CD4-positive, alpha-beta T cell treated with Interleukin-4 for 4 hours (primary cell): ENCODE measurements around the gene THRA.

Source experiments
- DNase-seq: peaks from one replicate; pipeline ENCODE4 v3.0.0-alpha.2; 2020

THRA gene

DNA sequence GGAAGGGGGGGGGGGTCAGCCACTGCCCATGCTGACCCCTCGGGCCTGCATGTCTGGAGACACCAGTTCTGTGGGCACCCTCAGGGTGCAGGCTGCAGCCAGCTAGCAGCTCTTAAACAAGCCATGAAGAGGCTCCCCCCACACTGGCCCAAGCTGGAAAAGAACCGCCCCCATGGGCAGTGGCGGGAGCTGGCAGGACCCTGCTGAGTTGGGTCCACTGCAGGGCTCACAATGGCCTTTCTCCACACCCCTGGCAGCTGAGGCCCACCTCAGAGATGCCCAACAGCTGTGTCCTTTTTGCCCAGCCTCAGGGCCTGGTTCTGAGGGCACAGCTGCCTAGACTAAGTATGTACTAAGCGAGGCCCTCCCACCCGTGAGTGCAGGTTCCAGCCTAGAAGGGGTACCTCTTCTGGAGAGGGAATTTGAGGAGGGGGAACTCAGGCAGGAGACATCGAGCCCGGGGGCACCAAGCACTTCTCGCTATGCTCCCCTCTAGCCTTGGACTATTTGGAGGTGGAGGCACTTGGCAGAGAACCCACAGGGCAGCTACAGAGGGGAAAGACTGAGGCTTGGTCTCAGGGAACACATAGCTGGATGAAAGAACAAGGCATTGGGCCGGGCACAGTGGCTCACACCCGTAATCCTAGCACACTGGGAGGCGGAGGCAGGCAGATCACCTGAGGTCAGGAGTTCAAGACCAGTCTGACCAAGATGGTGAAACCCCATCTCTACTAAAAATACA is 3.2 kb downstream of the THRA start:
- DNase-seq: no peak

DNA sequence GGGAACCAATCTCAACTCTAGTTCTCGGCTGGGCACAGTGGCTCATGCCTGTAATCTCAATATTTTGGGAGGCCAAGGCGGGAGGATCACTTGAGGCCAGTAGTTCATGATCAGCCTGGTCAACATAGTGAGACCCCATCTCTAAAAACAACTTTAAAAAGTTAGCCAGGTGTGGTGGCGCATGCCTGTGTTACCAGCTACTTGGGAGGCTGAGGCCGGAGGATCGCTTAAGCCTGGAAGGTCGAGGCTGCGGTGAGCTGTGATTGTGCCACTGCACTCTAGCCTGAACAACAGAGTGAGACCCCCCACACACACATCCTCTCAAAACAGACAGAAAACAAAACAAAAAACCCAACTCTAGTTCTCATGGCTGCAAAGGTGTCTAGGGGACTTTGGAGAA is 4.9 kb downstream of the THRA start:
- DNase-seq: no peak

DNA sequence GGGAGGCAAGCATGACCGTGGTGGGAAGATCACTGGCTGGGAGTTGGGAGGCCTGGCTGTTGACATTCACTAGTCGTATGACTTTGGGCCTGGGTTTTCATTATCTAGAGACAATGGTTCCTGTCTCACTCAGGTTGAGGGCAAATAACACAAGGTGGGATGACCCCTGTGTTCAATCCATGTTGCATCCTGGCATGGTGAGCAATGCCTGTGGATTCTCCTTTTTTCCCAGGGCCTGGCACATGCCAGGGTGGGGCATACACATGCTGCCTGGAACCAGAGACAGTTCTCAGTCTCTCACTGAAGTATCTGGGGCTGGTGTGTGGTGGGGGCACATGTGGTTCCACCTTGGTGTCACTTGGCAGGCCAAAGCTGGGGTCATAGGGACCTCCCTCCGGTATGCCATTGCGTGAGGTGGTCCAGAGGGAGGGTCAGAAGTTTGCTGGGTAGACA is 5.4 kb downstream of the THRA start:
- DNase-seq: no peak

DNA sequence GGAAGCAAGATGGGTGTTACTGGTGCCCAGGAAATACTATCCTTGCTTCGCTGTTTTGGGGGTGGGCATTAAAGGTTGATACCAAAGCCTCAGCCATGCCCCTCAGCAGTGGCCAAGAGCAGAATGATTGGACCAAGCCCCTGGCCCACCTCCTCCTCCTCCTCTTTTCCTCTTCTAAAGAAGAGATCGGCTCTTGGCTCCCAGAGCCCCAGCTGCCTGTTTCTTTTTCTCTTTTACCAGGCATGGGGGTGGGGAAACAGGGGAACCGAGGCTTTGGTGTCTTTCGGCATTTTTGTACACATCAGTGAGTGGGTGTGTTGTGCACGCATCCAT is 5.8 kb downstream of the THRA start:
- DNase-seq: no peak

DNA sequence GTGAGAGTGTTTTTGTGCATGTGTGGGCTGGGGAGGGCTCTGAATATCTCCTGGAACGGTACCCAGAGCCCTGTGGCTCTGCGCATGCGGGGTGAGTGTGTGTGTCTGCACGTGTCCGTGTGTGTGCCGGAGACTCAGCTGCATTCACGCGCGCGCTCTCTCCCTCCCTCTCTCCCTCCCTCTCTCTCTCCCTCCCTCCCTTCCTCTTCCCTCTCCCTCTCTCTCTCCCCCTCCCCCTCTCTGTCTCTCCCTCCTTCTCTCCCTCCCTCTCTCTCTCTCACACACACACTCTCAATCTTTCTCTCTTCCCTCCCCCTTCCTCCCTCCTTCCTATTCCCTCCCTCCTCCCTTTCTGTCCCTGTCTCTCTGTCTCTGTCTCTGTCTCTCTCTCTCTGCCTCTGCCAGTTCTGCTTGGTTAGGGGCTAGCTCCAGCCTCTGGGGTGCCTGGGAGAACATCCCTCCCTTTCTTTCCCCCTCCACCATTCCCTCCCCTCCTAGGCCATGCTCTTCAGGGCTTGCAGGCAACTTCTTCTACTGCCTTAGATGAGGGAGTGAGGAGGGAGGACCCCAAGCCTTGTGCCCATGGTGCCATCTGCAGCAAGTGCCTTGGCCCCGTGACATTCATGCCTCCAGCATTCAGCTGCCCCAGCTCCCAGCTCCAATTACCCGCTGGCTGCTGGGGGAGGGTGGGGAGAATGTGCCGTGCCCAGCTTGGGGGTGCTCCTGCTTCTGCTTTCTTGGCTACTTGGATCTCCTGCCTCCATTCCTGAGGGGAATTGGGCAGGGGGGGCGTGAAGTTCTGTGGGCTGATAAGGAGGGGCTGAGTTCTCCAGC is 6.4 kb downstream of the THRA start:
- DNase-seq: peak; percentile 81

DNA sequence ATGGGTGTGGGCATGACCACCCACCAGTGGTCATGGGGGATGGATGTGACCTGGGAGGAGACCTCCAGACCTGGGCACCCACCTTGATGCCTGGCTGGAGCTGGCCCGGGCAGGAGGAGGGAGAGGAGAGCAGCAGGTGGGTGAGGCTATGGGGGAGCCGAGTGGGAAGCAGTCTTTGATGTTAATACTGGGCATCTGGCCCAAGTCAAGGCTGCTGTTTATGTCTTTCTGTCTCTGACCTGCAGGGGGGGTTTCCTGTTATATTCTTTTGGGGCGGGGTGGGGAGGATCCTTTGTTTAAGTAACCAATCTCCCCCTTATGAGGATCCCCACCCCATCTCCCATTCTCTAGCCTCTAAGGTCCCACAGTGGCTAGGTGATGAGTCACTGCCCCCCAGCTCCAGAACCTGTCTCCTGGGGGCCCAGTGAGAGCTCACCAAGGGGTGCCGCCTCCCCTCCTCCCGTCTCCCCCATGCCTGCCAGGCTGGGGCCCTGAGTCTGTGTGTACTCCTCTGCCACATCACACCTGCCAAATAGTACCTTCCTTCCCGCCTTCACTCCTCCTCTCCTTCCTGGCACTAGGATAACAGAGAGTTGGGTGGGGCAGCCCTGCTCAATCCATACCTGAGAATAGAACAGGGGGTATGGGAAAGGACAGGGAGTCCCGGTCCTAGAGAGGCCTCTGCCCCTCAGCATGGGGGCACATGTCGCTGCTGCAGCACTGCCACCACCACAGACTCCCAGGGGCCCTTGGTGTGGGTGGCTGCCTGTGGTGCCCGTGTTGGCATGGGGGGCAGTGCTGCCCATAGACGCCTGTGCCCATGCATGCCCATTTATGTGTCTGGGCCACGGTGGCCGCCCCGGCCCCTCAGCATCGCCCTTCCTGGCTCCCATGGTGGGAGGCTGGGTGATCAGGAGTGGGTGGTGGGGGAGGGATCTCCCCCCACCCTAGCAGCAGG is 7.3 kb downstream of the THRA start:
- peak; percentile 78 for DNase-seq

DNA sequence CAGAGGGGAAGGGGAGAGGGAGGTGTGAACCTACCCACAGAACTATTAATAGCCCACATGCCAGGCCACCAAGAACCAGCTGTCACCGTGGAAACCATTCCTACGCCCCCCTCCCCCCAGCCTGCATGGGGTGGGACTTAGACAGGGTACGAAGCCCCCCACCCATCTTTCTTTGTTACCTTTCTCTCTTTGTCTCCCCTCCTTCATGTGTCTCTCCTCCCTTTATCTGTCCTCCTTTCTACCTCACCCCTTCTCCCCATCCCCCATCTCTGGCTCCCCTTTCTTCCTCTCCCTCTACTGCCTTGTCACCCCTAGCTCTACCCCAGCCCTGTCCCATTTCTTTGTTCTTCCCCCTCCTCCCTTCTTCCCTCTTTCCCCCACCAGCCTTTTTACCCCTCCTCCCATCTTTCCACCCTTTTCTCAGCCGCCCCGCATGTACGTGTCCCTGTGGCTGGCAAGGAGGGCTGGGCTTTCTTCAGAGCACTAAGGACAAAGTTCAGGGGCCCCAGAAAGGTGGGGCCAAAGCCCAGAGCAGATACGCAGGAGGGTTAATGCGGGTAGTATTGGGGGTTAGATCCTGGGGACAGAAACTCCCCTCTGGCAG is 8.0 kb downstream of the THRA start:
- no peak for DNase-seq

DNA sequence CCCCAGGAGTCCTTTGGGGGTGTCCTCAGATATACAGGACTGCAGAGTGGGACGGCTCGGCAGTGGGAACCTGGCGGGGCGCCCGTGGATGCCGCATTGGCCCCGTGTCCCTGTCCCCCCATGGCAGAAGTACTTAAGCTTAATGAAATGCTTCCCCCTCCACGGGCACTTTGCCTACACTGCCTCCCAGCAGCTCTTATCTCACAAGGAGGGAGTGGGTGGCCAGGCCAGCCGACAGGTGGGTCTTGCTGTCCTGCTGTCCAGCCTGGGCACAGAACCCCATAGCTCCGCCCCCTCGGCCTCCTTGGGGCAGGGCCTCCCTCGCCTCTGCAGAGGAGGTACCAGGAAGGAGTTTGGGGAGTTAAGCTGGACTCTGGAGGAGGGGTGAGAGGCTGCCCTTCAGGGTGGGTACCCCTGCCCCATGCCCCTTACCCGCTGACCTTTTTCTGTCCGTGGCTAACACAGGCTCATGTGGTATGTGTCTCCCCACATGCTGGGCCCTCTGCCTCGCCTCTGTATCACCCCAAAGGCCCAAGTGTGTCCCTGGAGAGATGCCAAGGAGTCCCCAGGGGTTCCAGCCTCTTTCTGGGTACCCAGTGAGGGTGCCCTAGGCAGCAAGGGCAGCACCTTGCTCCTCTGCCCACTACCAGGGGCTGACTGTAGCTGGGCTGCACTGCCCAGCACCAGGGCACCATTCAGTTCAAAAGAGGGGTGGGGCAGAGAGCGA is 8.7 kb downstream of the THRA start:
- DNase-seq: no peak

DNA sequence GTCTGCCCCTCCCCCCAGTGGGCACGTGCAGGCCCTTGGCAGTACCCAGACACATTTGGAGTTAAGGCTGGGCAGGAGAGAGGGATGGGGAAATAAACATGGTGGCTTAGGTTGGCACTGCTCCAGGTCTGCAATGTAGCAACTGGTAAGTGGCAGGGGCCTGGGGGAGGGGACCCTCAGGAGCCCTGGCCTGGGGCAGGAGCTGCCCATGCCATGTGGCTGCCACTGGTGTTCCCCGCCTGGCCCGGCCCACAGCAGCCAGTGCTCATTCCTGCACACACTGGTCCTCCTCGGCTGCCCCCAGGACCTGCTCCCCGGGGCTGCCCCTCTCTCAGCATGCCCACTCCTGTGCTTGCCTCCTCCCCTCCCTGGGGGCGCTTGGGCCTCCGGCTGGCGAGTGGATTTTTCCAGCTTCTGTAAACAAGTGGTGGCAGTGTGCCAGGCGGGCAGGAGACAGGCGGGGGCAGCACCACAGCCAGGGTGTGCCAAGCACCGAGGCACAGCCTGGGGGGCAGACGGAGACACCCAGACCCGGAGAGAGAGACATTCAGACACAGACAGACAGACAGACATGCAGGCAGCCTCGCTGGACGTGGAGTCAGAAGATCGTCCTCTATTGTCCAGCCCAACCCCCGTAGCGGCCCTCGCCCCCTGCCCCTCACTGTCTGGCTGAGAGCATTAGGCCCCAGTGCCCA is 9.4 kb downstream of the THRA start:
- no peak for DNase-seq

DNA sequence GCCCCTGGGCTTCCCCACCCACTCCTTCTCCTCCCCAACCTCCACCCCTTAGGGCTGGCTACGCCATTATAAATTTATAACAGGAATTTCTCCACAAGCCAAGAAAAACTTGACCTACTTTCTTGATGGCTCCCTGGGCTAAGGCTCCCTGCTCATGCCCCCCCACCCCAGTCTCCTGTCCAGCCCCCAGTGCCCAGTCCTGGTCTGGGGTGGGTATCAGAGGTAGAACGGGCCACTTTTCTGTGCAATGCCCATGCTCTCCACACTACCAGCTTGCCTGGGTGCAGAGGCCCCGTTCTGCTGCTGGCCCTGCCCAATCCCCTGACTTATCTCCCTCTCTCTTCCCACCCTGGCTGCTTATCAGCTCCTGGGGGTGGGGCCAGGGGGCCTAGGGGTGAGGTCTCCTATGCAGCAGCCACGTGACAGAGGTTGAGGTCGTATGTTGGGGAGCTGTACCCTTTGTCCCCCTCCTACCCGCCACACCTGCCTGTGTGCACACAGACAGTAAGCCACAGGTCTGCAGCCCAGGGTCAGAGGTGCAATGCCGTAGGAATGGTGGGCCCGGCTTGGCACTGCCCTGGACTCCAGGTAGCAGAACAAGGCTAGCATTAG is 10.1 kb downstream of the THRA start:
- no peak for DNase-seq

DNA sequence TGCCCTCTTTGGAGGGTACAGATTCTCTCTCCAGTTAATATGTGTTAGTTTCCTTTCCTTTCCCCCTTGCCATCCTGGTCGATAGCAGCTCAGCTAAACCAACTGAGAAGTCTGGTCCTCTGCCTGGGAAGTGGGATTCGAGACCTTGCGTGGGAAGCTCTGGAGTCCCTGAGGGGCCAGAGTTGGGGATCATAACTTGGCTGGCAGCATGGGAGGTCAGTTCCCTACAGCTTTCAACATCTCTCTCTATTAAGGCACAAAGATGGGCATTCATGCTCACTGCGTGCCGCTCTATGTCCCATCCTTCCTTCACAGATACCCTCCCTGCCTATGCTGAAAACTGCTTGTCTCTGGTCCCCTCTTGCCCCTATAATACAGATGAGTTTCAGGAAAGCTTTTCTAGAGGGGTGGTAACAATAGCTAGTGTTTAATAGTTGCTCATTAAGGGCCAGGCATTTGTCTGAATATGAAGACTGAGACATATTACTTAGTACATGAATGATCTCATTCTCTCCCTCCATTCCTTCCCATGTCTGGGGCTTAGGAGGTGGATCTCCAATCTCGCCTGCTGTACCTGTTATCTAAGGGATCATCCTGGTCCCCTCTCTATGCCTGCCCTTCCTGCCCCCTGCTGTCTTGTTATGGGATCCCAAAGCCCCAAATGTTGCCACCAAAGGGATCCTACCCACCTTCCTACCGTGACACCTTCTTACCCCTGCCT is 10.8 kb downstream of the THRA start:
- no peak for DNase-seq

DNA sequence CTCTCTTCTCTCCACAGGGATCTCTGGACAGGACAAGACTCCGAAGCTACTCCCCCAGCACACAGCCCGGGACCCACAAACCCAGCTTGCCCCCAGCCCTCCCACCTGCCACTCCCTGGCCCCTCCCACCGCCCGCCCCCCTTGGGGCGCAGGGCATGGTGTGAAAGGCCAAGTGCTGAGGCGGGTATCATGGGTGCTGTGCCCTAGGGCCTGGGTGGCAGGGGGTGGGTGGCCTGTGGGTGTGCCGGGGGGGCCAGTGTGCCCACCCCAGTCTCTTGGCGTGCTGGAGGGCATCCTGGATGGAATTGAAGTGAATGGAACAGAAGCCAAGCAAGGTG is 11.4 kb downstream of the THRA start:
- no peak for DNase-seq

DNA sequence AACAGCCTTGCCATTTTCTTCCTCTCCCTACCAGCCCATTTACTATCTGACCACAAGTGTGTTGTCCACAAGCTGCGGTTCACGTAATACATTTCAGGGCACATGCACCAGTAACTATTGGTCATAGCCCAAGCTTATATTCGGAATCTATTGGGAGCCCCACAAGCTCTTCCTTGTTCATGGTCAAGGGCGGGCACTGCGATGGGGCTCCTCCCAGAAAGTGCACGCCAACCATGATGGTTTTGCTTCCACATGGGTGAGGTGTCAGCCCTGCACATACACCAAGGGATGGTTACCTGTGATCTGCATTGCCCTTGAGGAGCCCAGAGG is 12.1 kb downstream of the THRA start:
- no peak for DNase-seq

DNA sequence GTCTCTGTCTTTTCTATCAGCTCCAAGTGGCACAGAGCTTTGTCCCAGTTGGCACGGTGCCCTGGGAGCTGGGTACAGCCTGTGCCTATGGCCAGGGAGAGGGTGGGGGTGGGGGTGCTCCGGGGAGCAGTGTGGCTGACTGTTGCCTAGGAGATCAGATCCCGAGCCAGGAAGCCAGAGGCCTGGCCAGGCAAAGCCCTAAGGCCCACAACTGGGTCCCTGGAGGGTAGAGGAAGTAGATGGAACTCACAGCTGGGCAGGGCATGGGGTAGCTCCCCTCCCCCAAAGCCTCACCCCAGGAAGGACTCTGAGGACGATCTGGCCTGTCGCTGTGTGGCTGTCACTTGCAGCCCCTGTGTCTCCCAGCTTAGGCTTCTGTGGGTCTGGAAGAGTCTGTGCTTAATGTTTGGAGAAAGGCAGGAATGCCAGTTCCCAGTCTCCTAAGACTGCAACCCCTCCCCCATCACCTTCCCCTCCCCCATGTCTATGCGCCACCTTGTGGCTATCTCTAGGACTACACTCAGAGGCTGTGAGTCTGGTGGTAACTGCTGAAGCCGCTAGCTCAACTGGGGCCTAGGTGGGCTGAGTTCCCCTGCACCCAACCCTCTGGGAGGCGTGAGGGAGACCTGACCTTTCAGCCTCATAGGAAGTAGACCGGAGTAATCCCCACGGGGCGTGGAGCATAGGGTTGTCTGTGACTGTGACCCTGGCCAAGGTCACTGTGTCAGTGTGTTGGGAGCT is 12.6 kb downstream of the THRA start:
- DNase-seq: peak; percentile 68

DNA sequence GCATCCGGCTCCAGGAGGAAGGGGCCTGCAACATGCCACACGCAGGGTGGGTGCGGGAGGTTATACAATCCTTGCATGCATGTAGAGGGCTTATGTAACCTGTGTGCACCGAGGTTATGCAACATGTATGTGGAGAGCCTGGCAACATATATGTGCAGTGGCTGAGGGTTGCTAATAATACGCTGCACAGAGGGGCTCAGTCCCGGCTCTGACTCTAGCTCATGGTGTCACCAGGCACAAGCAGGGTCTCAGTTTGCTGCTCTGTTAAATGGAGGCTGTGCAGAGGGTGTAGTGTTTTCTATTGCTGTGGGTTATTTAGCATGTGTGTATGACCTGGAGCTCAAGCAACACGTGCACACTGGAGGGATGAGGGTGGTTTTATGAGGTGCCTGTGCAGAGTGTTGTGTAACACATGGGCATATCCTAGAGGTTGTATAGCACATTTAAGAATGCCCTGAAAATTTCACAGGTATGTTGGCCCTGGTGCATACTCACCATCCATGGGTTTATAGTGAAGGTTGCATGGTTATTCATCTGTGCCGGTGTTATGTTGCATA is 13.3 kb downstream of the THRA start:
- DNase-seq: no peak

DNA sequence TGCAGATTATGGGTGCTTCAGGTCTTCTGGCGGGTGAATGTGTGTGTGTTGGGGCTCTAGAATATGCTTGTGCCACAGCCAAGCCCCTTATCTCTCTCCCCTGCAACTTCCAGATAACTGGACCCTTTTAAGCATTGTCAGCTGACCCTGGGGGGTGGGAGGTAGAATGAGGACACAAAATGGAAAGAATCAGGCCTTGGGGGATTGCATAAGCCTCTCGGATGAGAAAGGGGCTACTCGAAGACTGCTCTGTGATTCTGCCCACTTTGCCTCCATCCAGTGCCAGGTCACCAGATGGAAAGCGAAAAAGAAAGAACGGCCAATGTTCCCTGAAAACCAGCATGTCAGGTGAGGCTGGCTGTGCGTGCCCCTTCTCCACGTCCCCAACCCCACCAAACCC is 13.8 kb downstream of the THRA start:
- no peak for DNase-seq

DNA sequence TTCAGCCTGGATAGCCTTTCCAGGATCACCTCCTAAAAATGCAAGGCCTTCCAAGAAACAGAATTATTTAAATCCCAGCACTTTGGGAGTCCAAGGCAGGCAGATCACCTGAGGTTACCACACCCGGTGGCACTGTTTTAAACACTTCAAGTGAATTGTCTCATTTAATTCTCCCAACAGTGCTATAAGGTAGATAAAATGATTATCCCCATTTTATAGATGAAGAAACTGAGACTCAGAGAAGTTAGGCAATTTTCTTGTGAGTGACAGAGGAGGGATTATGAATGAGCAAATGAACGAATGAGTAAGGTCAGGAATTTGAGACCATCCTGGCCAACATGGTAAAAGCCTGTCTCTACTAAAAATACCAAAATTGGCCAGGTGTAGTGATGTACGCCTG is 16.8 kb downstream of the THRA start:
- DNase-seq: no peak

DNA sequence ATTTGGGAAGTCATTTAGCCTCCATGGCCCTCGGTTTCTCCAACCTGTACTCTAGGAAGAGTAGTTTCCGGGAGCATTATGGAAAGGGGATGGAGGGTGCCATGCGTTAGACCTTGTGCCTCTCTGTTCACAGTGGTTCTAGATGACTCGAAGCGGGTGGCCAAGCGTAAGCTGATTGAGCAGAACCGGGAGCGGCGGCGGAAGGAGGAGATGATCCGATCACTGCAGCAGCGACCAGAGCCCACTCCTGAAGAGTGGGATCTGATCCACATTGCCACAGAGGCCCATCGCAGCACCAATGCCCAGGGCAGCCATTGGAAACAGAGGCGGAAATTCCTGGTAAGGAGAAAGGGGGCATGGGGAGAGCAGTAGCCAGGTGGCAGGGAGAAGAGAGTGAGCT is 21.7 kb downstream of the THRA start:
- DNase-seq: no peak
